GM19324 (cell line): ENCODE data around the gene ECM1.

Experiments
- ATAC-seq: cut with Tn5 transposase; IDR thresholded peaks from one replicate; pipeline ENCODE4 v1.9.1; 2021; ENCODE audit warnings: mild to moderate bottlenecking, moderate library complexity; ENCODE audit not compliant: unreplicated experiment, low FRiP score

Gene ECM1

DNA sequence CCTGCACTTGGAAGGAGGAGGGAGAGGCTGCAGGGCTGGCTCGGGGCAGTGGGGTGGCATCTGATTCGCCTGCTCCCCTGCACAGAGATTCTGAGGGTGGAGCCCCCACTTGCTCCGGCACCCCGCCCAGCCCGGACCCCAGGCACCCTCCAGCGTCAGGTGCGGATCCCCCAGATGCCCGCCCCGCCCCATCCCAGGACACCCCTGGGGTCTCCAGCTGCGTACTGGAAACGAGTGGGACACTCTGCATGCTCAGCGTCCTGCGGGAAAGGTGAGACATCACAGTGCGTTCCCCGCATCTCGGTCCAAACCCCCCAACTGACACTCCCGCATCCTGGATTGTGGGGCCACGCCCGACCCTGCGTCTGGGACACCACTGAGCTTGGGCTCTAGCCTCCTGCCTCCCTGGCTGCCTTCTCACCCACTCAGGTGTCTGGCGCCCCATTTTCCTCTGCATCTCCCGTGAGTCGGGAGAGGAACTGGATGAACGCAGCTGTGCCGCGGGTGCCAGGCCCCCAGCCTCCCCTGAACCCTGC is 49.2 kb downstream of the ECM1 start:
- no peak for ATAC-seq

DNA sequence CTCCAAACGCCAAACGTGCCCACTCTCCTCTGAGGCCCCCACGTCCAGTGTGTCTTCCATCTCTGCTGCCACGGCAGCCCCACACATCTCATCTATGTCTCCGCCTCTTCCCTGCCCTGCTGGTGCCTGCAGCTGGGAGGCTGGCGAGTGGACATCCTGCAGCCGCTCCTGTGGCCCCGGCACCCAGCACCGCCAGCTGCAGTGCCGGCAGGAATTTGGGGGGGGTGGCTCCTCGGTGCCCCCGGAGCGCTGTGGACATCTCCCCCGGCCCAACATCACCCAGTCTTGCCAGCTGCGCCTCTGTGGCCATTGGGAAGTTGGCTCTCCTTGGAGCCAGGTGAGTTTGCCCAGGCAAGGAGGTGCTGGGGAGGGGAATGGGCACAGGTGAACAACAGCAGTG is 49.9 kb downstream of the ECM1 start:
- no peak for ATAC-seq

DNA sequence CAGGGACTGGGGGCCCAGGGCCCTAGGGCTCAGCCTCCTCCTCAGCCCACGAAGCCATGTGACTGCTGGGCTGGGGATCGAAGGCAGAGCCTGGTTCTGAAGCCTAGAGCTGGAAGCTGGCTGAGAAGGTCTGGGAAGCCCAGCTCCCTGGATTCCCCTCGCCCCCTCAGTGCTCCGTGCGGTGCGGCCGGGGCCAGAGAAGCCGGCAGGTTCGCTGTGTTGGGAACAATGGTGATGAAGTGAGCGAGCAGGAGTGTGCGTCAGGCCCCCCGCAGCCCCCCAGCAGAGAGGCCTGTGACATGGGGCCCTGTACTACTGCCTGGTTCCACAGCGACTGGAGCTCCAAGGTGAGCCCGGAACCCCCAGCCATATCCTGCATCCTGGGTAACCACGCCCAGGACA is 50.4 kb downstream of the ECM1 start:
- ATAC-seq = no peak

DNA sequence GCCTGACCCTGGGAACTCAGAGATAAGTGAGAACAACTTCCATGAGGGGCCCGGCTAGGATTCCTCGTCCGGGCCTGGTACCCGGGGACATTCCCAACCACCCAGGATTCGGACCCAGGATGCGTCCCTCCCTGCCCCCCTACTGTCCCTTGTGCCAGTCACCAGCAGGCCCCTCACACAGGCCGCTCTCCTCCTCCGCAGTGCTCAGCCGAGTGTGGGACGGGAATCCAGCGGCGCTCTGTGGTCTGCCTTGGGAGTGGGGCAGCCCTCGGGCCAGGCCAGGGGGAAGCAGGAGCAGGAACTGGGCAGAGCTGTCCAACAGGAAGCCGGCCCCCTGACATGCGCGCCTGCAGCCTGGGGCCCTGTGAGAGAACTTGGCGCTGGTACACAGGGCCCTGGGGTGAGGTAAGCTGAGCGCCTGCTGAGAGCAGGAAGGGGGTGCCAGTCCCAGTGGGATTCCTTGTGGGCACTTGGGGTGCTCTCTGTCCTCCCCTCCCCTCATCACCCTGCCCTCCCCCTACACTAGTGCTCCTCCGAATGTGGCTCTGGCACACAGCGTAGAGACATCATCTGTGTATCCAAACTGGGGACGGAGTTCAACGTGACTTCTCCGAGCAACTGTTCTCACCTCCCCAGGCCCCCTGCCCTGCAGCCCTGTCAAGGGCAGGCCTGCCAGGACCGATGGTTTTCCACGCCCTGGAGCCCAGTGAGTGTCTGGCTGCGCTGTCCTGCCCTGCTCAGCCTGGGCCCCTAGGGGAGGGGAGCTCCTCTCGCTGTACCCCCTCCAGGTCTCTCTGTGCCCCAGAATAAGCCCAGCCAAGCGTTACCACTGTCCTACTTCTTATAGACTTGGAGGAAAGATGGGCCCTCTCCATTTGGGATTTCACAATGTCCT is 51.1 kb downstream of the ECM1 start:
- ATAC-seq = no peak

DNA sequence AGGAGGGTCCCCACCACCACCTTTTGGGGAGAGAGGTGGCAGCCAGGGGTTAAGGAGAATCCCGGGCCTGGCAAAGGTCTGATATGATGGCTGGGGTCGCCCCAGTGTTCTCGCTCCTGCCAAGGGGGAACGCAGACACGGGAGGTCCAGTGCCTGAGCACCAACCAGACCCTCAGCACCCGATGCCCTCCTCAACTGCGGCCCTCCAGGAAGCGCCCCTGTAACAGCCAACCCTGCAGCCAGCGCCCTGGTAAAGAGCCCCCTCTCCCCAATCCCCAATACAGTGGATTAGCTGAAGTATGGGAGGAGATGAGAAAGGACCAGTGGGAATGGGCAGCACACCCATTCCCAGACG is 51.7 kb downstream of the ECM1 start:
- ATAC-seq = no peak

DNA sequence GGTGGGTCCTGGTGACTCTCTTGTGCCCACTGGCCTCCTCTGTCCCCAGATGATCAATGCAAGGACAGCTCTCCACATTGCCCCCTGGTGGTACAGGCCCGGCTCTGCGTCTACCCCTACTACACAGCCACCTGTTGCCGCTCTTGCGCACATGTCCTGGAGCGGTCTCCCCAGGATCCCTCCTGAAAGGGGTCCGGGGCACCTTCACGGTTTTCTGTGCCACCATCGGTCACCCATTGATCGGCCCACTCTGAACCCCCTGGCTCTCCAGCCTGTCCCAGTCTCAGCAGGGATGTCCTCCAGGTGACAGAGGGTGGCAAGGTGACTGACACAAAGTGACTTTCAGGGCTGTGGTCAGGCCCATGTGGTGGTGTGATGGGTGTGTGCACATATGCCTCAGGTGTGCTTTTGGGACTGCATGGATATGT is 52.1 kb downstream of the ECM1 start:
- no peak for ATAC-seq

DNA sequence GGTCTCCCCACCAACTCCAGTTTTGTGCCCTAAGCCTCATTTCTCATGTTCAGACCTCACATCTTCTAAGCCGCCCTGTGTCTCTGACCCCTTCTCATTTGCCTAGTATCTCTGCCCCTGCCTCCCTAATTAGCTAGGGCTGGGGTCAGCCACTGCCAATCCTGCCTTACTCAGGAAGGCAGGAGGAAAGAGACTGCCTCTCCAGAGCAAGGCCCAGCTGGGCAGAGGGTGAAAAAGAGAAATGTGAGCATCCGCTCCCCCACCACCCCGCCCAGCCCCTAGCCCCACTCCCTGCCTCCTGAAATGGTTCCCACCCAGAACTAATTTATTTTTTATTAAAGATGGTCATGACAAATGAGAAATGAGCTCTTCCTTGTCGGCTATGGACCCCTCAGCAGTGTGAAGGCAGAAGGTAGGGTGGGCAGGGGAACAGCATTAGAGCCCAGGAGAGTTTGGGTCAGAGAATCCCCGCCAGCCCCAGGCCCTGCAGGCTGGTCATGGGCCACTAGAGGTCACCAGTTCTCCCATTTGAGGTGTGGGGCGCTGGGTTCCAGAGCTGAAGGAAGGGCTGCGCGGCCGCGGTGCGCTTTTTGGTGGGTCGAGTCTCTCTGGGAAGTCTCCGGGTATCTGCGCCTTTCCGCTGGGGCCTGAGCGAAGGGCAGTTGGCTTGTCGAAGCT is 52.8 kb downstream of the ECM1 start:
- peak; percentile 25 for ATAC-seq

DNA sequence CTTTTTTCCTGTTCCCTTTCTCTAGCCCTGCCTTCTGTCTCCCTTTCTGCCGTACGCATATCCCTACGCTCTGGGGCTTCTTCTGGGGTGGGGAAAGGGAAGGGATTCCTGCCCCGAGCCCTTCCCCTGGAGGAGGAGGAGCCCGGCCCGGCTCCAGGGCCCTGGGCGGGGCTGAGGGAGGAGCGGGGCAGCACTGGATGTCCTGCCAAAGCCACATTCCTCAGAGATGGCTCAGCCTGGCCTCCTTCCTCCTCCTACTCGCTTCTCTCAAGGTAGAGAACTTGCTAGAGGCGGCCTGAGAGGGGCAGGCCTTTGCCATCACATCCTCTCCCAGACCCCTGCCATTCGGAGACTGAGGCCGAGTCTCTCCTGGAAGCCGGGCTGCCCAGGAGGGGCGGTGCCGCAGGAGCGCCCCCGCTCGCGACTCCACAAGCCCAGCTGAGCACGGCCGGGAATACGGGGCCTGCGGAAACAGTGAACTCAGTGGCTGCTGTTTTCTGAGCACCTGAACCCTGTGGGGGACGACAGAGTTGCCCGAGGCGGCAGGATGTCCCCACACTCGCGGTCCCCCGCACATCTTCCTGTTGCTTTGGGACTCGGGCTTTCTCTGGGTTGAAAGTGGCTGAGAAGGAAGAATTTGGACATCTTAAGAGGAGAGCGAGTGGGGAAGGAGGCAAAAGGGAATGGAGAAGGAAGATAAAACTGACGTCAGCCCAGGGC is 53.5 kb downstream of the ECM1 start:
- ATAC-seq = peak; percentile 6

DNA sequence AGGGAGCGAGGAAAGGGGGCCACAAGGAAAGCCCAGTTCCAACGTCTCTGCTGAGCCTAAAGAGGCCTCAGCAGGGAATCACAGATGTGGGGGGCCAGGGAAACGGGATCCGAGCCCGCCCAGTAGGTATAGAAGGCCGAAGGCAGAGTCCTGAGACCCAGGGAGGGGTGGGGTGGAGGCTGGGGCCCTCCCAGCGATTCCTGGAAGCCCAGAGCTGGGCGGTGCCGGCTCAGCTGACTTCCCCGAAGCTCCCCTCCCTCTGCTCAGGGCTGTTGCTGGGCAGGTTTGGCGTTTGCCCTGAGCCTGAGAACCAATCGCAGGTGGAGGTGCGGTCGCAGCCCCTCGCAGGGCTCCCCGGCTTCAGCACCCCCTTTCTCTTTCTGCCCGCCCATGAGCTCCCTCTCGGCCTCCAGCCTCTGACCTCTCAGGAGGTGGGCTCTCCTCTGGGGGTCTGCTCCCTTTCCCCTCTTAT is 54.1 kb downstream of the ECM1 start:
- ATAC-seq = peak; percentile 54

DNA sequence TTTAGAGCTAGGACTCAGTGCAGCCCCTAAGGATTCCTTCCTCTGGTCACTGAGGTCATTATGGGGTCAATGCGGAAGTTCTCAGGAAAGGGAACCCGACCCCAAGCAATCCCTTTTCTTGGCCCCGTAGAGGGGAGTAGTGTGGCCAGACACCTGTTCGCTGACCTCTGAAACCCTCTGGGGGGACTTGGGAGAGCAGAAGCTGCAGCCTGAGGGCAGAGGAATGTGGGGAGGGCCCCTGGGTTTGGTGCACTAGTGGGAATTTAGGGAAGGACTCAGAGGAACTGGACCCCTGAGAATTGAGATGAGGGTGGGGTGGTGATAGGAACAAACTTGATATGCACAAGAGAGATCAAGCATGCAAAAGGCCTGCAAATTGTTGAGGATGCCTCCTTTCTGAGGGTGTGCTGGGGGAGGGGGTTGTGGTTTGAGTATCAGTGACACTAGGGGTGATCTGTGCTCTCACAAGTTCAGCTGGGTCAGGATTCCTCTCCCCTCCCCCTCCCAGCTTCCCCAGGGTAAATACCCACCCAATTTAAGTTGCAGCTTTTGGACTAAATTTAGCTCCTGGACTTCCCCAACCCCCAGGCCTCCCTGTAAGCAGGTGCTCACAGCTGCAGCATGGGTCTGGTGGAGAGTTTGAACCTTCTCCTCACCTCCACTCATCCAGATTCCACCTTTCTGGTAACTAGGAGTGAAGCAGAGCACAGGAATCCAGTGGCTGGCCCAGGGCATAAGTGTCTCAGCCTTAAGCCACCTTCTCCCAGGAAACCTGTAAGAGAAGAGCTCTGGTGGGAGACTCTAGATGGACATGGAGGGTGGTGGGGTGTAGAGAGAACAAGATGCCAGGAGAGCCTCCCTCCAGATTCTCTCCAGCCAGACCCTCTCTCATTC is 54.8 kb downstream of the ECM1 start:
- peak; percentile 39 for ATAC-seq
